ENCODE results near the gene NLRC3. TPM values are rescaled to one million over a fixed set of nuclear protein-coding genes. Genes with fewer than 3 reads are reported as not detected.

Gene NLRC3
- total RNA-seq, 1 experiment from 2014 or later: not detected

DNA sequence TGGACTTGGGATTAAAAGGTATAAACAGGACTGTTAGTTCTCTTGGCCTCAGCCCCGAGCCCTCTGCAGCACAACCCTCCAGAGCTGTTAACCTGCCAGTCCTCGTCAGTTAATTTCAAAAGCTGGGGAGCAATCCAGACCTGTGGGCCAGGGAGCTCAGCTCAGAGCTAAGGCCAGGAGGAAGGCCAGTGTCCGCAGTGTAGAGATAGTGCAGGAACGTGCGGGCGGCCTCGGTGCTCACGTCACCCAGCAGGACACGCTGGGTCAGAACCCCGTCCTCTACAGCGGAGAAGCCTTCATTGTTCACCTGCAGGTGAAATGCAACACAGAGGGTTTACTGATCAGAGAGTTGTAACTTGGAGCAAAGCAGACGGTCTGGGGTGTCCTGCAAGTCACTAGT is 15.4 kb upstream of the NLRC3 start:
- Histone ChIP-seq H3K9me3 (replicated peaks) (no peaks in the 10 kb centered on the region), H3K4me1 (replicated peaks) (no peaks in the 10 kb centered on the region), H3K4me3 (no peak overlapping the region), H3K36me3 (peaks cover 25% of the 10 kb centered on the region), H3K27ac (no peak overlapping the region), H3K27me3 (replicated peaks) (no peaks in the 10 kb centered on the region)
- no peak for DNase-seq (ENCODE audit: low read depth in 1 of 2, low spot score in 2 of 2)

DNA sequence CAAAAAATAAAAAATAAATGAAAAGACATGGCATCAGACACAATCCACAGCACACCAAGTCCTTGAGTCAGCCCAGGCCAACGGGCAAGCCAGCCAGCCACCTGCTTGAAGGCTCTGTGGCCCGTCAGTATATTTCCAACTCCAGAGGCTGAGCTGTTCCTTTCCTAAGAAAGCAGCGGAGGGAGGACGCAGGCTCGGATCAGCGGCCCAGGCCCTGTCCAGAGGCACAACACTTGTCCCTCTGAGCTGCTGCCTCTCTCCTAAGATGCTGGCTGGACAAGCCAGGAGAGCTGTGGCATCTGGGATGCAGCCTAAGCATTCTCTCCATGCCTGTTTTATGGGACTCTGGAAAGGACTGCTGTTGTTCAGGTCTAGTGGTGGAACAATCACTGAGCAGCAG is 14.8 kb upstream of the NLRC3 start:
- DNase-seq (ENCODE audit: low read depth in 1 of 2, low spot score in 2 of 2): no peak
- Histone ChIP-seq H3K27ac (no peak overlapping the region), H3K4me1 (replicated peaks) (no peaks in the 10 kb centered on the region), H3K36me3 (peaks cover 22% of the 10 kb centered on the region), H3K9me3 (replicated peaks) (no peaks in the 10 kb centered on the region), H3K4me3 (no peak overlapping the region), H3K27me3 (replicated peaks) (no peaks in the 10 kb centered on the region)

DNA sequence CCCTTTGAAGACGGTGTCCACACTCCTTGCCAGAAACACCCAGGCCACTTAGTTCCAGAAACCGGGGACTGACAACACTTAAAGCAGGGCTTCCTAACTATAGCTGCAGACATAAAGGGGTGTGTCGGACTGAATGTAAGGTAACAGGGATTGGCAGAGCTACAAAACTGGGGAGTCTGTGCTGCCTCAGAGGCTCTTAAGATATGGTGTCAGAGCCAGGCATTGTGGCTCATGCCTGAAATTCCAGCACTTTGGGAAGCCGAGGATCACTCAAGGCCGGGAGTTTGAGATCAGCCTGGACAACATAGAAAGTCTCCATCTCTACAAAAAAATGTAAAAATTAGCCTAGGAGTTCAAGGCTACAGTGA is 14.2 kb upstream of the NLRC3 start:
- Histone ChIP-seq H3K9me3 (replicated peaks) (no peaks in the 10 kb centered on the region), H3K27ac (no peak overlapping the region), H3K36me3 (peaks cover 21% of the 10 kb centered on the region), H3K27me3 (replicated peaks) (no peaks in the 10 kb centered on the region), H3K4me1 (replicated peaks) (no peaks in the 10 kb centered on the region), H3K4me3 (no peak overlapping the region)
- DNase-seq (ENCODE audit: low read depth in 1 of 2, low spot score in 2 of 2): no peak

DNA sequence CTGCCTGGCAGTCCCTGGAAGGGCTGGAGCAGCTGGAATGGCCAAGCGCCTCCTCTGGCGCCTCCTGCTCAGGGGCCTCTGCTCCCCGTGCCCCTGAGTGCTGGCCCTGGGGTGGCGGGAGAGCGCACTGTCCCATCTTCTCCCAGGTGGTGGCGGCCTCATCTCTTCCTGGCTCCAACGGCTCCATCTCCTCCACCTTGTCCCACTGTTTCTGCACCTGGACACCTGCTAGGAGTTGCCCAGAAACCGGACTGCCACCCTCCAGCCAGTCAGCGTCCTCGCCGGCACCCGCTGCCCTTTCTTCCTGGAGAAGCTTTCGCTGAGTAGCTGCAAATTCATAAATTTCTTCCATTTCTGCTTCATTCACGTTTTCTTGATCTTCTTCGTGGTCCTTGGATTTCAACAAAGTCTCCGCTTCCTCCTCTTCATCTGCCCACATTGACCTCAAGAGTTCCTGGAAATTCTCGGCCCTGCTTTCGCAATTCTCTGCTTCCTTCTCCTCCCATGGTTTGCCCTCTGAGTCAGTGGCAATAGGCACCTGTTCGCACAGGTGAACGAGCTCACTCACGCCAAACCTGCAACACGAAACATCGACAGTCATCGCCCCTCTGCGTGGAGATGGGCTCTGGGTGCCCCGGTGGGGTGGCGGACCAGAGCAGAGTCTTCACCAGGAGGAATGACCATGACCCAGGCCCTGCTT is 13.7 kb upstream of the NLRC3 start:
- Histone ChIP-seq H3K27ac (no peak overlapping the region), H3K27me3 (replicated peaks) (no peaks in the 10 kb centered on the region), H3K36me3 (peaks cover 21% of the 10 kb centered on the region), H3K9me3 (replicated peaks) (no peaks in the 10 kb centered on the region), H3K4me1 (replicated peaks) (no peaks in the 10 kb centered on the region), H3K4me3 (no peak overlapping the region)
- DNase-seq (ENCODE audit: low read depth in 1 of 2, low spot score in 2 of 2): no peak

DNA sequence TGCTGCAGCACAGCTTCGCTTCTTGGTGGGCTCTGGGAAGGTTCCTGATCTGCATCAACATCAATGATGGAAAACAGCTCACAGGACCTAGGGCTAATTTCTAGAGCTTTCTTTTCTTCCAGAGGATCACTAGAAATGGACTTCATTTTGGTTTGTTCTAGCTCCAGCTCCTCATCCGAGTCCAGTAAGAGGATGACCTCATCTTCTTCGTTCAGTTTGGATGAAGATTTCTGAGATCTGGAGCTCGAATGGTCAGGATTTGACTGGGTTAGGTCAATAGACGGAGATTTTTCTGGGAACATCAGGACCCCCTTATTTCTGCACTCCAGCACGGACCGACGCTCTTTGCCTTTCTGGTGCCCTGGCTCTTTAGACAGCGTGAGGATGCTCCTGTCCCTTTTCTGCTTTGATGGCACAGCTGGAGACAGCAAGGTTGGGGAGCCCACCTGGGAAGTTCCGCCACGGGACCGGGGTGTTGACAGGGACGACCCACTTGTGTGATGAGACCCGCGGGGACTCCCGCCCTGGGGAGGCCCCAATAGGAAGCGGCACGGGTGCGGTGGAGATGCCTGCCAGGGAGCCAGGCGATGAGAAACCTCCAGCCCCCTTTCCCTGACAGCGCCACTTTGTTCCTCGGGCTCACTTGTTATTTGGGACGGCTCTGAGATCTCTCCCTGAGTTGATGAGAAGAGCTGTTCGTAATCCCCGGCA is 12.9 kb upstream of the NLRC3 start:
- Histone ChIP-seq H3K9me3 (replicated peaks) (no peaks in the 10 kb centered on the region), H3K4me3 (no peak overlapping the region), H3K27ac (no peak overlapping the region), H3K27me3 (replicated peaks) (no peaks in the 10 kb centered on the region), H3K36me3 (peaks cover 21% of the 10 kb centered on the region), H3K4me1 (replicated peaks) (no peaks in the 10 kb centered on the region)
- no peak for DNase-seq (ENCODE audit: low read depth in 1 of 2, low spot score in 2 of 2)

DNA sequence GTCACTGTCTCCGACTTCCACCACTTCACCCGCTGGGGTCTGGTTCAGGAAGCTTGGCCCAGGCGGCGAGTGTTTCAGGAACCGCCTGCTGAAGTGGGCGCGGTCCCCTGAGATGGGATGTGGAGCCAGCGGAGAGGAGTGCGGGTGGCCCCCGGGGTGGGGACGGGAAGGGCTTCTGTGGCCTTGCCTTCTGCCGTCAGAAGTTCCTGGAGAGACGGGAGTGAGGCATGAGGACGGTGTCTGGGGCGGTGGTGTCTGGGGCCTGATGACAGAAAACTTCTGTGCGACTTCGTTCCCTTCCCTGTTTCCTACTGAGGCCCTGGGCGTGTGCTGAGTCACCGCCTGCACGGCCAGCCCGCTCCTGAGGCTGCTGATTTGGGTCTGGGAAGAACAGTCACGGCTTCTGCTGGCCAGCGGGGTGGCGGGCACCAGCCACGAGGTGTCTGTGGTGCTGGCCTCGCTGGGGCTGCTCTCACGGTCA is 12.3 kb upstream of the NLRC3 start:
- no peaks in the 10 kb centered on the region for H3K4me1 ChIP-seq (replicated peaks)
- no peak for DNase-seq (ENCODE audit: low read depth in 1 of 2, low spot score in 2 of 2)
- H3K27ac ChIP-seq: no peak overlapping the region
- no peak overlapping the region for H3K4me3 ChIP-seq
- peaks cover 24% of the 10 kb centered on the region for H3K36me3 ChIP-seq
- H3K27me3 ChIP-seq (replicated peaks): no peaks in the 10 kb centered on the region
- H3K9me3 ChIP-seq (replicated peaks): no peaks in the 10 kb centered on the region

DNA sequence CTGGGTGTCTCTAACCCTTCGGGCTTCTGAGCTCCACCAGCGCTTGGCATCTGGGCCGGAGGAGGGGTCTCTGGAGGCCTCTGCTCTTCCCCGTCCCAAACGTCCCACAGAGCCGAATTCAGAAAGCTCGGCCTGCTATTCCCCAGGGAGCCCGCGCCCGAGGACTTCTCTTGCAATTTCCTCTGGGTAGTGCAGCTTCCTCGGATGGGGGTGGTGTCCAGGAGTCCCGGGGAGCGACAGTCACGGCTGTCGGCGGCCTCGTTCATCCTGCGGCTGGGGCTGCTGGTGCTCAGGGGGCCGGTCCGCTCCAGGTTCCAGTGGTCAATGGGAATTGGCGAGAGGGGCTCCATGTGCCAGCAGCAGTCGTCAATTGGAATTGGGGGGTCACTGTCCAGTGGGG is 11.8 kb upstream of the NLRC3 start:
- H3K4me3 ChIP-seq: no peak overlapping the region
- DNase-seq (ENCODE audit: low read depth in 1 of 2, low spot score in 2 of 2): no peak
- H3K4me1 ChIP-seq (replicated peaks): no peaks in the 10 kb centered on the region
- H3K9me3 ChIP-seq (replicated peaks): no peaks in the 10 kb centered on the region
- H3K36me3 ChIP-seq: peaks cover 25% of the 10 kb centered on the region
- no peak overlapping the region for H3K27ac ChIP-seq
- no peaks in the 10 kb centered on the region for H3K27me3 ChIP-seq (replicated peaks)

- no peak for DNase-seq (ENCODE audit: low read depth in 1 of 2, low spot score in 2 of 2)
- Histone ChIP-seq H3K27me3 (replicated peaks) (no peaks in the 10 kb centered on the region), H3K4me3 (no peak overlapping the region)
These were observed 10.4 kb upstream of the NLRC3 start for GRCh38 chr16:3587547-3588110.

DNA sequence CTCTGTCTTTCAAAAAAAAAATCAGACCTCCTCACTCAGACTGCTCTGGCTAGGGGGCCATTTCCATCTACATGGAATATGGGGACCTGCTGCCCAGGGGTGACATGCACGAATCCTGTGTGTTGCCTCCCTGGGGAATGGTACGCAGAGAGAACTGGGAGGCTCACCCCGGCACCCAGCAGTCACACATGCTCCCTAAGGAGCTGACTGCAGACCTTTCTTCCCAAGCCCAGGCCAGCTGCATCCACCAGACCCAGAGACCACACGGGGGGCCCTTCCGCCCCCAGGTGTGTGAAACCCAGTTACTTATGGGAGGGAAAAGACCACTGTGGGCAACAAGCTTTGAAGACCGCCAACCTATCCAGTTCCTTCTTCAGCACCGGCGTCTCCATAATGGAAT is 7.2 kb upstream of the NLRC3 start:
- DNase-seq (ENCODE audit: low read depth in 1 of 2, low spot score in 2 of 2): no peak
- Histone ChIP-seq H3K4me3 (no peak overlapping the region), H3K27me3 (replicated peaks) (no peaks in the 10 kb centered on the region), H3K9me3 (replicated peaks) (no peaks in the 10 kb centered on the region), H3K4me1 (replicated peaks) (no peaks in the 10 kb centered on the region), H3K27ac (no peak overlapping the region), H3K36me3 (peaks cover 20% of the 10 kb centered on the region)

More at GRCh38 chr16:3587547-3588110, 10.4 kb upstream of the NLRC3 start:
- H3K27ac ChIP-seq: no peak overlapping the region
- peaks cover 38% of the 10 kb centered on the region for H3K36me3 ChIP-seq
- no peaks in the 10 kb centered on the region for H3K4me1 ChIP-seq (replicated peaks)
- no peaks in the 10 kb centered on the region for H3K9me3 ChIP-seq (replicated peaks)

DNA sequence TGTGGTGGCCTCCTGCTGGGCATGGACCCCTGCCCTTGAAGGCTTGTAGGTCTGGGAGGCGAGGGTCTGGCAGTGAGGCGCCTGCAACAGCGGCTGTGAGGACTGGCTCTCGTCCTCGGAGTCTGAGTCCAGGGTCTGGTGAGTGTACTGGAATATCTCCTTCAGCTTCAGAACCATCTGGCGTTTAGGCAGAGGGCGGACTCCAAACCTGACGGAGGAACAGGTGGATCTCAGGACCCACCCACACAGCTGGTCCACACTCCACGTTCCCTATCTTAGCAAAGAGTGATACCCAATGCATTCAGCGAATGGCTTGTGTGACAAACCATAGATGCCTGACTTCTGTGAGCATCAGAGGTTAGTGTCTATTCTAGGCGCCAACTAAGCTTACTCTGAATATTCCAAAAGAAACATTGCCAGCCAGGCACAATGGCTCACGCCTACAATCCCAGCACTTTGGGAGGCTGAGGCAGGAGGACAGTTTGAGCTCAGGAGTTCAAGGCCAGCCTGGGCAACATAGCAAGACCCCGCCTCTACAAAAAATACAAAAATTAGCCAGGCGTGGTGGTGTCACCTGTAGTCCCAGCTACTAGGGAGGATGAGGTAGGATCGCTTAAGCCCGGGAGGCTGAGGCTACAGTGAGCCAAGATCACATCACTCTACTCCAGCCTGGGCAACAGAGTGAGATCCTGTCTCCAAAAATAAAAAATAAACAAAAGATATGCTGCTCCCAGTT is 6.3 kb upstream of the NLRC3 start:
- no peaks in the 10 kb centered on the region for H3K9me3 ChIP-seq (replicated peaks)
- H3K4me1 ChIP-seq (replicated peaks): no peaks in the 10 kb centered on the region
- no peak overlapping the region for H3K27ac ChIP-seq
- no peak overlapping the region for H3K4me3 ChIP-seq
- DNase-seq (ENCODE audit: low read depth in 1 of 2, low spot score in 2 of 2): no peak
- H3K36me3 ChIP-seq: peaks cover 20% of the 10 kb centered on the region
- H3K27me3 ChIP-seq (replicated peaks): no peaks in the 10 kb centered on the region

DNA sequence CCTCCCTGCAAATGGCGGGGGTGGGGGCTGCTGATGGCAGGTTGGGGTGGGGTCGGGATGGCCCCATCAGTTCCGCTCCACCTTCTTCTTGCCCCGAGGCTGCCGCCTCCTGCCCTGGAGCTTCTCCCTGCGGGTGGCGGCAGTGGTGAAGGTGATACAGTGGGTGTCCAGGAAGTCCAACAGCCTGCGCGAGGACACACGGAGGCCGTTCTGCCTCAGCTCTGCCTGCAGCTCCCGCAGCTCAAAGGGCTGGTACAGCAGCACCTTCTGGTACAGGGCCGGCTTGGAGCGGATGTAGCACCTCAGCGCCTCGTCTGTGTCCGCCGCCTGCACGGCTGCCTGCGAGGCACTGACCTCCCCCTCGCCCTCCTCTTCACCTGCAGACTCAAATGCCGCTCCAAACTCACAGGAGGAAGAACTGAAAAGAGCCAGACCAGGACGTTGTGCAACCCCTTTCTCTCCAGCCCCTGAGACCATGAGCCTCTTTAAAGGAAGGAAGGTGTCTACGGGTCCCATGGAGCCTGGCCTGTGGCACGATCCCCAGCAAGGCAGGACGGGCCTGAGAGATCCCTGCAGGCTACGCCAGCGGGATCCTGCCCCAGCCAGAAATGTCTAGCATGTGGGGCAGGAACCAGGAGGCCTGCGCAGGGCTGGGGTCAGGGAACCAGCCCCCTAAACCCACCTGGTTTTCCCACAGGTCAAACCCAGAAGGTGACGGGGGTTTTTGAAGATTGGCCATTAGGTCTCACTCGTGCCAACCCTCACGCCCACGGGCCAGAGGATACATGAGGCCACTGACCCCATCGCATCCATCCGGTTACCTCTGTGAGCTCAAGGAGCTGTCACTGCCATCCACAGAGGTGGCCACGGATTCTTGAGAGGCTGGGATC is 5.3 kb upstream of the NLRC3 start:
- no peak overlapping the region for H3K27ac ChIP-seq
- H3K27me3 ChIP-seq (replicated peaks): no peaks in the 10 kb centered on the region
- H3K4me3 ChIP-seq: no peak overlapping the region
- DNase-seq (ENCODE audit: low read depth in 1 of 2, low spot score in 2 of 2): no peak
- H3K36me3 ChIP-seq: peaks cover 20% of the 10 kb centered on the region
- H3K9me3 ChIP-seq (replicated peaks): no peaks in the 10 kb centered on the region
- no peaks in the 10 kb centered on the region for H3K4me1 ChIP-seq (replicated peaks)

DNA sequence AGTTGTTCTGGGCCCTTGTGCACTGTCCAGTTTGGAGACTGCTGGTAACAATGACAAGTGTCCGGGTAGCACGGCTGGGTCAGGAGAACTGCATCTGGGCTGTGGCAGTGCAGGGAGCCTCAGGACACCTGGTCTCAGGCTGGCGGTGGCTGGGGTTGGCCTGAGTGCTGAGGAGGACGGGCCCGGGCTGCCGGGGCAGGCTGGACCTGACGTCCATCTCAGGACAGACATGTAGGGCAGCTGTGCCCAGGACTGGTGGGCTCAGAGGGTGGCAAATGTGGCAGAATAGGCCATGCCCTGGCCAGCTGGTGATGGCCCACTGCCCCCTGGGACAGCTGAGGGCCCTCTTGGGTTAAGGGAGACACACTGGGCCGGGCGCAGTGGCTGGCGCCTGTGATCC is 4.2 kb upstream of the NLRC3 start:
- Histone ChIP-seq H3K9me3 (replicated peaks) (no peaks in the 10 kb centered on the region), H3K27me3 (replicated peaks) (no peaks in the 10 kb centered on the region), H3K4me3 (no peak overlapping the region), H3K27ac (no peak overlapping the region), H3K36me3 (peaks cover 20% of the 10 kb centered on the region), H3K4me1 (replicated peaks) (no peaks in the 10 kb centered on the region)
- no peak for DNase-seq (ENCODE audit: low read depth in 1 of 2, low spot score in 2 of 2)

DNA sequence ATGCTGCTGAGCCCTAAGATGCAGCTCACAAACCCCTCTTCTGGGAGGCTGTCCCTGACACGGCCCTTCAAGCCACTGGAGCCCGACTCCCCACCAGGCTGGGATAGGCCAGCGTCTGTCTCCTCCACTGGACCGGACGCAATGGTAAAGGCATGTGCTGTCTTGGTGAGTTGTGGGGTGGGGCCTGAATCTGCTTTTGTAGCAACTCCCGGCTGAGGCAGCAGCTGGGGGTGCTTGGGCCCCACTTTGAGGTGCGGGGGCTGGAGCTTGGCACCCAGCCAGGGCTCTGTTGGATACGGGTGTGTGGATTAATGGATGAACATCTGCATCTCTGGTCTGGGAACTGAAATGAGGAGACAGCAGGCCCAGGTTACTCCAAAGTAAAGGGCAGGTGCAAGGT is 3.5 kb upstream of the NLRC3 start:
- no peak for DNase-seq (ENCODE audit: low read depth in 1 of 2, low spot score in 2 of 2)
- peaks cover 20% of the 10 kb centered on the region for H3K36me3 ChIP-seq

More for the DNA sequence above, 3.5 kb upstream of the NLRC3 start:
- H3K27me3 ChIP-seq (replicated peaks): no peaks in the 10 kb centered on the region
- no peaks in the 10 kb centered on the region for H3K4me1 ChIP-seq (replicated peaks)
- H3K27ac ChIP-seq: no peak overlapping the region
- H3K4me3 ChIP-seq: no peak overlapping the region
- H3K9me3 ChIP-seq (replicated peaks): no peaks in the 10 kb centered on the region
